HUES64 (cell line): ENCODE data around the gene RBP7.

Experiments
- H3K27ac ChIP-seq: 2 replicates; pipeline ENCODE4 v1.7.0; 2013; ENCODE audit warnings: low read depth, low read length, inconsistent platforms
- H3K27me3 ChIP-seq: 2 replicates; pipeline ENCODE4 v1.6.1; 2013; ENCODE audit warnings: mild to moderate bottlenecking, low read length; ENCODE audit not compliant: insufficient read depth
- H3K36me3 ChIP-seq: 2 replicates; pipeline ENCODE4 v1.6.1; 2013; ENCODE audit warnings: mild to moderate bottlenecking, low read length; ENCODE audit not compliant: insufficient read depth
- H3K4me1 ChIP-seq: 2 replicates; pipeline ENCODE4 v1.6.1; 2013; ENCODE audit warnings: mild to moderate bottlenecking, low read length, moderate library complexity; ENCODE audit not compliant: insufficient read depth
- H3K4me3 ChIP-seq: 2 replicates; pipeline ENCODE4 v1.5.1; 2013; ENCODE audit warnings: mild to moderate bottlenecking, low read length, moderate library complexity
- H3K9ac ChIP-seq: 2 replicates; pipeline ENCODE4 v1.6.1; 2013; ENCODE audit warnings: mild to moderate bottlenecking, low read depth, low read length
- H3K9me3 ChIP-seq: 2 replicates; pipeline ENCODE4 v1.6.1; 2013; ENCODE audit warnings: low read depth, low read length; ENCODE audit not compliant: insufficient read depth
- WGBS: fragments of 150-250, 120-280 bp; methylation state at CpG from one replicate; pipeline ENCODE4 v1.1.7; 2013; ENCODE audit warnings: missing lambda C conversion rate; 5-methylcytosine and 5-hydroxymethylcytosine counted together

RBP7 gene

DNA sequence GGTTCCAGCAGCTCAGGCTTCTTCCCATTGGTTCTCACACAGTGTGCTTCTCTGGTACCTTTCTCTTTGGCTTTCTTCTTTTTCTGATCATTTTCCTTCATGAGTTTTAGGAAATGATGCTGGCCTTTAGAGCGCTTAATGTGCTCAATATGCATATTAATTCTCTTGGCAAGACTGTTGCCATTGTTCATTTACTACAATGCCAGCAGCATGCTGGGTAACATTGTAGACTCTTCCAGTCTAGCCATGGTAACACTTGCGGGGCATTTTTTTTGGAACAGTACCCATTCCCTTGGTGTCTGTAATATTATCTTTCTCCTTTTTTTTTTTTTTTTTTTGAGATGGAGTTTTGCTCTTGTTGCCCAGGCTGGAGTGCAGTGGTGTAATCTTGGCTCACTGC, 57.4 kb downstream of the RBP7 start:
- Histone ChIP-seq H3K4me3 (no peak overlapping the region), H3K27ac (no peak overlapping the region), H3K9ac (no peak overlapping the region), H3K27me3 (no peaks in the 10 kb centered on the region), H3K4me1 (no peaks in the 10 kb centered on the region), H3K36me3 (no peaks in the 10 kb centered on the region), H3K9me3 (no peaks in the 10 kb centered on the region)
- 98% methylated on average over 2 of the region's 2 CpGs for WGBS

DNA sequence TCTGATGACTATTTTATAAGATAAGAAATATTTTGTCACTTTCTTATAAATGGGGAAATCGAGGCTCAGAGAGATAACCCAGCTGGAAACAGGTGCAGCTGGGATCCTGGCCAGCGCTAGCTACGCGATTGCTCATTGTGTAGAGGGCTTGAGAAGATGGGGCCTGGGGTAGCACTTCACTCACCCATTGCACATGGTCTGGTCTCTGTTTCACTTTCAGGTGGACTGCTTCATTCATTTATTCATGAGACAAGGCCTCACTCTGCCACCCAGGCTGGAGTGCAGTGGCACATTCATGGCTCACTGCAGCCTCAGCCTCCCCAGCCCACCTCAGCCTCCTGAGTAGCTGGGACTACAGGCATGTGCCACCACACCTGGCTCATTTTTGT, 59.6 kb downstream of the RBP7 start:
- WGBS = 98% methylated on average over 4 of the region's 4 CpGs
- Histone ChIP-seq H3K27ac (no peak overlapping the region), H3K36me3 (peaks cover 3% of the 10 kb centered on the region; the same call in 1 of the 2 replicates), H3K9me3 (no peaks in the 10 kb centered on the region), H3K9ac (no peak overlapping the region), H3K27me3 (no peaks in the 10 kb centered on the region), H3K4me1 (no peaks in the 10 kb centered on the region), H3K4me3 (no peak overlapping the region)

DNA sequence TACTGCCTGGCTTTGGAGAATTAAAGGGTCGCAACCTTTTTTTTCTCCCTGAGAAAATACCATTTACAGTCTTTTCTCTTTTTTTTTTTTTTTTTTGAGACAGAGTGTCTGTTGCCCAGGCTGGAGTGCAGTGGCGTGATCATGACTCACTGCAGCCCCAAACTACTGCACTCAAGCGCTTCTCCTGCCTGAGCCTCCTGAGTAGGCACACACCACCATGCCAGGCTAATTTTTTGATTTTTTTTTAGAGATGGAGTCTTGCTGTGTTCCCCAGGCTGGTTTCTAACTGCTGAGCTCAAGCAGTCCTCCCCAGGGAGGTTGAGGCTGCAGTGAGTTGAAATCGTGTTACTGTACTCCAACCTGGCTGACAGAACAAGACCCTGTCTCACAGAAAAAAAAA, 60.3 kb downstream of the RBP7 start:
- H3K27ac ChIP-seq = no peak overlapping the region
- WGBS = 90% methylated on average over 4 of the region's 4 CpGs
- H3K36me3 ChIP-seq = peaks cover 3% of the 10 kb centered on the region; the same call in 1 of the 2 replicates
- H3K4me3 ChIP-seq = no peak overlapping the region
- H3K9me3 ChIP-seq = no peaks in the 10 kb centered on the region
- H3K27me3 ChIP-seq = no peaks in the 10 kb centered on the region
- no peaks in the 10 kb centered on the region for H3K4me1 ChIP-seq
- no peak overlapping the region for H3K9ac ChIP-seq

DNA sequence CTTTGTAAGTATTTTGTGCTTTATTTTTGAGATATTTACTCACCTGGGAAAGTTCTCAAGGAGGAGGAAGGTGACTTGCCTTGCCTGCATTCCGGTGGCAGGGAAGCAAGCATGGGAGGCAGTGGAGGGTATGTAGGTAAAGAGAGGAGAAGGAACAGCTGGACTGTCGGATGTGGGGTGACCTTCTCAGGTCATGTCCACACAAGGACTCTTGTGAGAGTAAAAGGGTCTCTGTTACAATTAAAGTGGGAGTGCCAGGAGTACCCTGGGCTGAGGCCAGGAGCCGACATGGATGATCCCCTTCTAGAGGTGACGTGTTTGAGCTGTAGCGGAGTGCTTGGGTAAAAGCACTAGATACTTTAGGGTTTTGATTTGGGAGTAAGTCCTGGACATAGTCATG, 60.8 kb downstream of the RBP7 start:
- Histone ChIP-seq H3K4me3 (no peak overlapping the region), H3K4me1 (no peaks in the 10 kb centered on the region), H3K9ac (no peak overlapping the region), H3K9me3 (no peaks in the 10 kb centered on the region), H3K27ac (no peak overlapping the region), H3K27me3 (no peaks in the 10 kb centered on the region), H3K36me3 (peaks cover 3% of the 10 kb centered on the region; the same call in 1 of the 2 replicates)
- 94% methylated on average over 5 of the region's 5 CpGs for WGBS

DNA sequence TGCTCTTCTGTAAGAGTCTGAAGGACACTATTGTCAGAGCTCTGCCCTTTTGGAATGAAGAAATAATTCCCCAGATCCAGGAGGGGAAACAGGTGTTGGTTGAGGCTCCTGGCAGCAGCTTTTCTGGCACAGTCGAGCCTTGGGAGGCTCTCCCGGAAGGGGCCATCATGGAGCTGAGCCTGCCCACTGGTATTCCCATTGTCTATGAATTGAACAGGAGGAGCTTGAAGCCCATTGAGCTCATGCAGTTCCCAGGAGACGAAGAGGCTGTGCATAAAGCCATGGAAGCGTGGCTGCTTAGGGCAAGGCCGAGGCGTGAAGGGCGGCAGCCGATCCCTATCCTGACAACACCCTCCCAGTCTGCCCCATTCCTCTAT, 62.3 kb downstream of the RBP7 start:
- H3K9ac ChIP-seq = no peak overlapping the region

DNA sequence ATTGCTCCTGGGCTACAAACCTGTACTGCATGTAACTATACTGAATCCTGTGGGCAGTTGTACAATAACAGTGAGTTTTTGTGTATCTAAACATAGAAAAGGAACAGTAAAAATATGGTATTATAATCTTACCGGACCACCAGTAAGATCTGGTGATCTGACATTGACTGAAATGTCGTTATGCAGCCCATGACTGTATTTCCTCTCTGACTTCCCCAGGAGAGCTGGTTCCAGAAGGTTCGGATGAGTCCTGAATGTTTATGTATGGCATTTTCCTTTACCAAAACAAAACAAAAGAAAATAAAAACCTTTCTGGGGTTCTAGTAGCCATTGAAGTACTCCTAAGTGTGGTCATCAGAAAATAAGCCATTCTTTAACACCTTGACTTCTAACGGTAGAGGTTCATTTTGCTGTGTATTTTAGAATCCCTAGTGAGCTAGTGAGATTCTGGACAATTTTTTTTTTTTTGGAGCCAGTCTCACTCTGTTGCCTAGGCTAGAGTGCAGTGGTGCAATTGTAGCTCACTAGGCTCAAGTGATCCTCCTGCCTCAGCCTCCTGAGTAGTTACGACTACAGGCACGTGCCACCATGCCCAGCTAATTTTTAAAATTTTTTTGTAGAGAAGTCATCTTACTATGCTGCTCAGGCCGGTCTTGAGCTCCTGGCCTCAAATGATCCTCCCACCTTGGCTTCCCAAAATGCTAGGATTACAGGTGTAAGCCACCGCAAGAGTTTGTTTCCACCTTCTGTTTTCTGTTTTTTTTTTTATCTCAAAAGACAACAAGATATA, 63.5 kb downstream of the RBP7 start:
- H3K36me3 ChIP-seq = peaks cover 3% of the 10 kb centered on the region; the same call in 1 of the 2 replicates
- H3K9me3 ChIP-seq = no peaks in the 10 kb centered on the region
- H3K27ac ChIP-seq = no peak overlapping the region
- 92% methylated on average over 7 of the region's 8 CpGs for WGBS
- no peak overlapping the region for H3K9ac ChIP-seq
- no peak overlapping the region for H3K4me3 ChIP-seq
- H3K4me1 ChIP-seq = peaks cover 10% of the 10 kb centered on the region
- H3K27me3 ChIP-seq = no peaks in the 10 kb centered on the region

More for the DNA sequence above, 62.3 kb downstream of the RBP7 start:
- WGBS = 94% methylated on average over 8 of the region's 8 CpGs
- Histone ChIP-seq H3K4me1 (0 out of 2 replicates have a peak, but pooled peaks cover 4% of the 10 kb centered on the region), H3K27me3 (no peaks in the 10 kb centered on the region), H3K27ac (no peak overlapping the region), H3K9me3 (no peaks in the 10 kb centered on the region), H3K4me3 (no peak overlapping the region), H3K36me3 (peaks cover 3% of the 10 kb centered on the region; the same call in 1 of the 2 replicates)

DNA sequence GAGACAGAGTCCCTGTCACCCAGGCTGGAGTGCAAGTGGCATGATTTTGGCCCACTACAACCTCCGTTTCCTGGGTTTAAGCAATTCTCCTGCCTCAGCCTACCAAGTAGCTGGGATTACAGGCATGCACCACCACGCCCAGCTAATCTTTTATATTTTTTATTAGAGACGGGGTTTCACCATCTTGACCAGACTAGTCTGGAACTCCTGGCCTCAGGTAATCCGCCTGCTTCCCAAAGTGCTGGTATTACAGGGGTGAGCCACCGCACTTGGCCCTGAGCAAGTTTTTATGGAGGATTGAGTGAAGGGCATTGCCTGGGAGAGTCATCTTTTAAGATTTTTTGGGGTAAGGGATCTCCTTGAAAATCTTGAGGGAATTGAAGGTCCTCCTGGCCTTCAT, 64.2 kb downstream of the RBP7 start:
- H3K36me3 ChIP-seq = peaks cover 3% of the 10 kb centered on the region; the same call in 1 of the 2 replicates
- H3K27ac ChIP-seq = no peak overlapping the region
- H3K27me3 ChIP-seq = no peaks in the 10 kb centered on the region
- no peaks in the 10 kb centered on the region for H3K9me3 ChIP-seq
- no peak overlapping the region for H3K9ac ChIP-seq
- no peak overlapping the region for H3K4me3 ChIP-seq
- H3K4me1 ChIP-seq = peaks cover 12% of the 10 kb centered on the region
- WGBS = 98% methylated on average over 5 of the region's 5 CpGs

DNA sequence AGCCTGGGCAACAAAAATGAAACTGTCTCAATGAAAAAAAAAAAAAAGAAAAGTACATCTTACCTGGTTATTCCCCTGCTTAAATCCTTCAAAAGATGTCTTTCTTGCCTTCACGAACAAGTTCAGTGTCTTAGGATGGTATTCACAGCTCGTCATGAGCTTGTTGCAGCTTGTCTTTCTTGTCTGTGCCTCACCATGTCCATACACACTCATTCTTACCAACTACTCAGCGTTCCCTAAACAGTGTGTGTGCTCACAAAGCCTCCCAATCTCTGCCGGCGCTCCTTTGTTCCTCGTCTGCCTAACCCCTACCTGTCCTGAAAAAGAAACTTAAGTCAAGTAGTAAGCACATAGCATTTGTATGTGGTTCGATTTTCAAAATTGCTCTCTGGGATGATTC, 66.8 kb downstream of the RBP7 start:
- WGBS = 90% methylated on average over 7 of the region's 7 CpGs
- no peaks in the 10 kb centered on the region for H3K9me3 ChIP-seq
- H3K4me3 ChIP-seq = no peak overlapping the region
- H3K9ac ChIP-seq = no peak overlapping the region
- no peaks in the 10 kb centered on the region for H3K27me3 ChIP-seq
- H3K4me1 ChIP-seq = peaks cover 12% of the 10 kb centered on the region
- peaks cover 3% of the 10 kb centered on the region; the same call in 1 of the 2 replicates for H3K36me3 ChIP-seq
- no peak overlapping the region for H3K27ac ChIP-seq

DNA sequence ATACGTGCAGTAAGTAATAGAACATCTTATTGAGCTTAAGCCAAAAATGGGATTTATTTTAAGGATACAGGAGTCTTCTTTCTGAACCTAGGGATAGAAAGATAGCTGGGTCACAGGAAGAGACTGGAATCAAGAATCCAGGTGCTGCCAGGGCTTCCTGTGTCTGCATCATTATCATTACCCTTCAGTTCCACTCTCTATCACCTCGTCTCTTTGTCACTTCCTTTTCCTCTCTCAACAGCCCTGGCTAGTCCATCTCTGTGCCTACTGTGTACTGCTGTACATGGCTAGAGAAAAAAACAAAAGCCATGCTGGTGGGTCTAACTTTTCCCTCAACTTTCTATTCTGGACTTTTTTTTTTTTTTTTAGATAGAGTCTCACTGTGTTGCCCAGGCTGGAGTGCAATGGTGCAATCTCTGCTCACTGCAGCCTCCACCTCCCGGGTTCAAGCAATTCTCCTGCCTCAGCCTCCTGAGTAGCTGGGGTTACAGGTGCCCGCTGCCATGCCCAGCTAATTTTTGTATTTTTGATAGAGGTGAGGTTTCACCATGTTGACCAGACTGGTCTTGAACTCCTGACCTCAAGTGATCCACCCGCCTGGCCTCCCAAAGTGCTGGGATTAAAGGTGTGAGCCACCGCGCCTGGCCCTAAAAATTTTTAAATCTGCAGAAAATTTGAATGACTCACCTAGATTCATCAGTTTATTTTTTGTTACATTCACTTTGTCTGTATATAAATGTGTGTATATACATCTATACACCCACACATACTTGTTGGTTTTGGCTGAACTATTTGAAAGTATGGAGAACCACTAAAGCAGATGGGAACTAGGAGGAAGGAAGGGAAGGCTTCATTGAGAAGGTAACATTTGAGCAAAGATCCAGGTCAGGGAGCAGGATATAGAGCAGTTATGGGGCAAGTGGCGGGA, 67.7 kb downstream of the RBP7 start:
- Histone ChIP-seq H3K27ac (no peak overlapping the region), H3K9ac (no peak overlapping the region), H3K4me1 (peaks cover 12% of the 10 kb centered on the region), H3K36me3 (peaks cover 3% of the 10 kb centered on the region; the same call in 1 of the 2 replicates), H3K9me3 (no peaks in the 10 kb centered on the region), H3K27me3 (no peaks in the 10 kb centered on the region), H3K4me3 (no peak overlapping the region)
- WGBS = 96% methylated on average over 8 of the region's 8 CpGs

DNA sequence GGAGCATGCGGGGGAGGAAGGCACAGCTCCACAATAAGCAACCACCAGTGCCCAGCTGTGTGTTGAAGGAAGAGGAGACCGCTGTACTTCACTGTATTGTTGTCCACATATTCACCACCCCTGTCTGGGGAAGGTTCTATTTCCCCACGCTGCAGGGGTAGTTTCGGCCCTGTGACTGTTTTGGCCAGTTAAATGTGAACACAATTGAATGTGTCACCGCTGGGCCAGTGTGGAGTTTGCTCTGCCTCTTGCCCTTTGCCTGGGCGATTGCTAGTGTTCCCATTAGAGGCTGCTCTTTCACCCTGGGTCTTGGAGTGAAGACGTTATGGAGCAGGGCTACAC, 68.3 kb downstream of the RBP7 start:
- no peaks in the 10 kb centered on the region for H3K36me3 ChIP-seq
- H3K4me1 ChIP-seq = peaks cover 12% of the 10 kb centered on the region
- no peaks in the 10 kb centered on the region for H3K9me3 ChIP-seq
- no peak overlapping the region for H3K9ac ChIP-seq
- no peak overlapping the region for H3K4me3 ChIP-seq
- no peak overlapping the region; the same call in 1 of the 2 replicates for H3K27ac ChIP-seq
- 72% methylated on average over 6 of the region's 7 CpGs for WGBS
- no peaks in the 10 kb centered on the region for H3K27me3 ChIP-seq
